Head of caudate nucleus (tissue), 42 donors: ENCODE measurements around the gene ATG14.
A peak's percentile ranks its signal among the peaks of the same experiment; 100 is the strongest.
"Not testable (repeated sequence)": the region's sequence is repeated elsewhere in the genome, so short reads cannot be mapped to it uniquely, and the experiment has no call there.

Experiments
- DNase-seq, 42 donors: peaks; one replicate each; pipeline versions ENCODE4 v3.0.0 to v3.0.0-alpha.2; 2020 to 2021; ENCODE audit warnings: mixed read lengths in 7 of 42
- intact Hi-C: fragments of 100-400 bp; cut with DNase I; formaldehyde crosslinking; loops from one replicate; pipeline ENCODE4 v1.15.0; 2022

Gene ATG14

DNA sequence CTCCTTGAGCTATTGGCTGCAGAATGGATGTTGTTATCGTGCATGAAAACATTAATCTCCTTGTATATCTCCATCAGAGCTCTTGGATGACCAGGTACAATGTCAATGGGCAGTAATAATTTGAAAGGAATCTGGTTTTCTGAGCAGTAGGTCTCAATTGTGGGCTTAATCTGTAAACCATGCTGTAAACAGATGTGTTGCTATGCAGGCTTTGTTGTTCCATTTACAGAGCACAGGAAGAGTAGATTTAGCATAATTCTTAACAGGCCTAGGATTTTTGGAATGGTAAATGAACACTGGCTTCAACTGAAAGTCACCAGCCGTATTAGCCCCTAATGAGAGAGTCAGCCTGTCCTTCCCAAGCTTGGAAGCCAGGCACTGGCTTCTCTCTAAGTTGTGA lies 50.4 kb downstream of the ATG14 start:
- no peak for DNase-seq
- intact Hi-C loops, result no loop called here

- no peak for DNase-seq
- intact Hi-C loops, result no loop called here
Observed at GRCh38 chr14:55359307-55359706, 52.3 kb downstream of the ATG14 start.

- DNase-seq, result no peak
- intact Hi-C loops, result no loop called here
Observed at GRCh38 chr14:55356913-55357312, 54.7 kb downstream of the ATG14 start.

DNA sequence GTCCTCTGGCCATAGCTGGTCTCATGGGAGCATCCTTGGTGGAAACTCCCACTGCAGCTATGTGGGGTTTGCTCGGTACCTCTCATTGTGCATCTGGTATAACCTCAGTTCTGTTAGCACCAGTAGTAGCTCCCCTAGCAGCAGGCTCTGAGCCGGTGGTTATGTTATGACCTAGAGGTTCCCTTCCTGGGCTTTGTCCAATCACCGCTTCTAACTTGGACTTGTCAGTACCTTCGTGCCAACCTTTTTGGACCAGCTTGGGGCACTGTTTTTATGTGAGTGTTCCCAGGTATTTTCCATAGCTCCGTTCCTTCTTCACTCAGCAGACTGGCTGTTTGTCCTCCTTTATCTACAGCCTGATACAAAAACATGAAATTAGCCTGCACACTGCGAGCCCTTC lies 55.7 kb downstream of the ATG14 start:
- no peak for DNase-seq
- intact Hi-C loops, result no loop called here

- peak; percentile 31 to 88 (median 68) for DNase-seq
- intact Hi-C loops, result loop anchor here (5.0 kb wide), 1 partner anchor 82 kb away; the partner anchor contains the start of gene FBXO34
Observed at GRCh38 chr14:55354500-55354899, 57.1 kb downstream of the ATG14 start.

DNA sequence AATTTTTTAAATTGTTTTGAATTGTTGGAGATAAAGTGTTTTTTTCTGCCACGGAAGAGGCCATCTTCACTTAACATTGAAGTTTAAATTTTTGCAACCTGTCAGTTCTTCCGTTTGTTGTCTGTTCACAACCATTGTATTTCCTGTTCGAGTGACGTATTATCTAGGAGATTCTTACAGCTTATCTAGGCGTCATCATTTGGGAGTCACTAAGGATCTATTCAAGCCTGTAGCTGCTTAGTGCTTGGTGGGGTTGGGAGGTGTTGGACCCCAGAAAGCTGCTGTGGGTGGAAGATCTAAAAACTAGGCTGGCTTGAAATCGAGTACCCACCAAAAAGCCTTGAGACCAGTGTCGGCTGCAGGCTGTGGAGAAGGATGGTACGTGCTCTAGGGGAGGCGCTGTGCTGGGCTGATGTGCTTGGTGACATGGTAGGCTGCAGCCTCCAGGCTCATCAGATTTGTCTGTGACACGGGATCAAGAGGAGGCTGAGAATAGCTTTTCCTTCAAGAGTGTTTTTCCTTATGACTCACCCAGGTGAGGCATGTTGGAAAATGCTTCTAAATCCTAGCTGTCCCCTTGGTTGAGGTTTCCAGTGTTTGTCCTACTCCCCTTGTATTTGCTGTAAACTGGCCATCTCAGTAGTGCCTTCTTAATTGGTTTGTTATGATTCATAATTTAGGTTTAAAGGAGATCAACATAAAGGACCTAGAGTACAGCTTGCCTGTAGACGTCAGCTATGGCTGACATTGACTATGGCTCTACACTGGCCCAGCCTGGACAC lies 57.8 kb downstream of the ATG14 start:
- intact Hi-C loops, result loop anchor here (5.0 kb wide), 1 partner anchor 82 kb away; the partner anchor contains the start of gene FBXO34

DNA sequence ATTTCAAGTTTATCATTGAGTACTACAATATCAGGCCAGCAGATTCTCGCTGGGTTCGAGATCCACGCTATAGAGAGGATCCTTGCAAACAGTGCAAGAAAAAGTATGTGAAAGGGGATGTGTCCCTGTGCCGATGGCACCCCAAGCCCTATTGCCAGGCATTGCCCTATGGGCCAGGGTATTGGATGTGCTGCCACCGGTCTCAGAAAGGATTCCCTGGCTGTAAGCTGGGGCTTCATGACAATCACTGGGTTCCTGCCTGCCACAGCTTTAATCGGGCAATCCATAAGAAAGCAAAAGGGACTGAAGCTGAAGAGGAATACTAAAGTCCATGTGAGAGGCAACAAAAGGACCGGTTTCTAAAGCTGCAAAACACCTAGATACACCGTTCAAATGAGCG lies 59.4 kb downstream of the ATG14 start:
- intact Hi-C loops, result loop anchor here (5.0 kb wide), 1 partner anchor 80 kb away; the partner anchor contains the start of gene FBXO34
- no peak for DNase-seq

More for the DNA sequence above, 57.8 kb downstream of the ATG14 start:
- peak in 40 of 42 donors; percentile 25 to 86 (median 59) for DNase-seq

GRCh38 chr14:55351111-55351510 lies 60.5 kb downstream of the ATG14 start:
- DNase-seq, result no peak
- intact Hi-C loops, result loop anchor here (5.0 kb wide), 1 partner anchor 79 kb away; the partner anchor contains the start of gene FBXO34

DNA sequence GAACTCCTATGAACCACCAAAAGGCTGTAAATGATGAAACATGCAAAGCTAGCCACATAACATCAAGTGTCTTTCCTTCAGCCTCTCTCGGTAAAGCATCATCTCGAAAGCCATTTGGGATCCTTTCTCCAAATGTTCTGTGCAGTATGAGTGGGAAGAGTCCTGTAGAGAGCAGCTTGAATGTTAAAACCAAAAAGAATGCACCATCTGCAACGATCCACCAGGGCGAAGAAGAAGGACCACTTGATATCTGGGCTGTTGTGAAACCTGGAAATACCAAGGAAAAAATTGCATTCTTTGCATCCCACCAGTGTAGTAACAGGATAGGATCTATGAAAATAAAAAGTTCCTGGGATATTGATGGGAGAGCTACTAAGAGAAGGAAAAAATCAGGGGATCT lies 61.2 kb downstream of the ATG14 start:
- intact Hi-C loops, result loop anchor here (5.0 kb wide), 1 partner anchor 78 kb away; the partner anchor contains the start of gene FBXO34
- no peak for DNase-seq

GRCh38 chr14:55349565-55349964 lies 62.1 kb downstream of the ATG14 start:
- DNase-seq, result no peak
- intact Hi-C loops, result no loop called here

- no peak for DNase-seq
Observed at GRCh38 chr14:55348766-55349453, 62.7 kb downstream of the ATG14 start.

DNA sequence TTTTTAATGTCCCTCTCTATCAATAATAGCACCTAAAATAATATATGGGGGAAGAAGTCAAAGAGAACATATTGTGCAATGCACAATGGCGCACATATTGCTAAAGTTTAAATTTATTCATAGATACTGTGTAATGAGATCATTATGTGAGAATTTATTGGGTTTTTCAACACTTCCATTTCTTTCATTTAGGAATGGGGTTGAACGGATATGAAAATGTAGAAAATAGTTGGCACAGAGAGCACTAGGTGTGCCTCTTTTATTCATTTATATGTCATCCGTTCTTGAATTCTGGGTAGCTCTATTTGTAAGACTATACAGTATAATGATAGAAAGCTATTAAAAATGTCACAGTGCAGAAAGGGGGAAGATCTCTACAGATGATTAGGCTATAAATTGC lies 63.9 kb downstream of the ATG14 start:
- intact Hi-C loops, result no loop called here
- no peak for DNase-seq

More at GRCh38 chr14:55348766-55349453, 62.7 kb downstream of the ATG14 start:
- intact Hi-C loops, result no loop called here

DNA sequence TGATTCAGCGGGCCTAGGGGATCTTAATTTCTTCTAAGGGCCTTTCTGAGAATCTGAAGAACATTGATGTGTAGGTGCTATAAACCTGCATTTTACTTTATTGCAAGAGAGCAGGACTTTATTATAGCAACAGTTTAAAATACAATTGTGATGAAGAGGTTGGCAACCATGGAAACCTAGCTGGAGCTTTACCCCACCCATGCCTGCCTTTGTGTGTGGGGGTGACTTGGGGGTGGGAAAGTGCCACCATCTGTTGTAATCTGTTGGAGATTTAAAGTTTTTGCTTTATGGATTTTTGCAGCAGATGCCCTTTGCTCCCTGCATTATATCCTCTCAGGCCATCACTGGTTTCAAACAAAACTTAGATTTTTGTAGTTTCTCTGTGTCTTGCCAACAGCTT lies 64.6 kb downstream of the ATG14 start:
- intact Hi-C loops, result no loop called here
- peak in 37 of 42 donors; percentile 18 to 84 (median 59) for DNase-seq

DNA sequence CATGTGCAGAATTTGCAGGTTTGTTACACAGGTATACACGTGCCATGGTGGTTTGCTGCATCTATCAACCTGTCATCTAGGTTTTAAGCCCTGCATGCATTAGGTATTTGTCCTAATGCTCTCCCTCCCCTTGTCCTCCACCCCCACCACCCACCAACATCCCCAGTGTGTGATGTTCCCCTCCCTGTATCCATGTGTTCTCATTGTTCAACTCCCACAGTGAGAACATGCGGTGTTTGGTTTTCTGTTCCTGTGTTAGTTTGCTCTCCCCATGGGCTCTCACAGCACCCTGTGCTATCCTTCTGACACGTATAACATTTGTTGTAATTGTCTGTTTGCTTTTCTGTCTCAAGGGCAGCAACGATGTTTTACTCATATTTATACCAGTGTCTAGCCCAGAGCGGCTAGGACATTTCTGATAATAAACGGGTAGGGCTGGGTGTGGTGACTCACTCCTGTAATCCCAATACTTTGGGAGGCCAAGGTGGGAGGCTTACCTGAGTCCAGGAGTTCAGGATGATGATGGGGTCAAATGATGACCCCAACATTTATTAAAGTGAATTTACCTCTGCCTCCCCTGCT lies 67.0 kb downstream of the ATG14 start:
- DNase-seq, intact Hi-C loops: not testable (repeated sequence)

- intact Hi-C loops, result no loop called here
- DNase-seq, result peak in 1 of 42 donors; percentile 35
Observed at GRCh38 chr14:55341781-55342180, 69.8 kb downstream of the ATG14 start.

DNA sequence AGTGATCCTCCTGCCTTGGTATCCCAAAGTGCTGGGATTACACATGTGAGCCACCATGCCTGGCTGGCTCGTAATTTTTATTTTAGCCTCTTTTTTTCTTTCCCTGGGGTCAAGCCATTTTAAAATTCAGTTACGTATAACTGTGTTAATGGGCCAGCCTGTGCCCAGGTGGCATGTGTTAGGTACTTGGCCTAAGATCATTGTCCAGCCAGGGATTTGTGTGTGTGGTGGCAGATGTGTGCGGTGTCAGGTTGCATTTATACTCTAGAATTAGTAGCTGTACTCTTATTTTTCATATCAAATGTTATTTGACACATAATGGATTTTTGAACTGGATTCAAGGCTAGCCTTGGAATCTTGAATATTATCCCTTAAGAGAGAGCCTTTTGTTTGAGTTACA lies 71.1 kb downstream of the ATG14 start:
- intact Hi-C loops, result no loop called here
- no peak for DNase-seq

DNA sequence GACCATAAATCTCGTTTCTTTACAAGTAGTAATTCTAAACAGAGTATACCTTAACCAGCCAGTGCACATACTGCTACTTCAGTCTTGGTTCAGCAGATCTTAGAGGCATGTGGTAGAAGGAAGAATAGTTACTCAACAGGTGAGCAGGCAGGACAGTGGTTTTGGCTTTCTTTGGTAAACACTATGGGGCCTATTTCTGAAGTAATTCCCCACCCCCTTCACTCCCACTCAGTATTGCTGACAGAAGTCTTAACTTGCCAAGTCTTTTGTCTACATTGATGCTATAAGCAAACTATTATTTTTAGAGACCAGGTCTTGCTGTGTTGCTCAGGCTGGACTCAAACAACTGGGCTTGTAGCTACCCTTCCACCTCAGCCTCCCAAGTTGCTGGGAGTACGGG lies 71.9 kb downstream of the ATG14 start:
- intact Hi-C loops, result no loop called here
- DNase-seq, result no peak

DNA sequence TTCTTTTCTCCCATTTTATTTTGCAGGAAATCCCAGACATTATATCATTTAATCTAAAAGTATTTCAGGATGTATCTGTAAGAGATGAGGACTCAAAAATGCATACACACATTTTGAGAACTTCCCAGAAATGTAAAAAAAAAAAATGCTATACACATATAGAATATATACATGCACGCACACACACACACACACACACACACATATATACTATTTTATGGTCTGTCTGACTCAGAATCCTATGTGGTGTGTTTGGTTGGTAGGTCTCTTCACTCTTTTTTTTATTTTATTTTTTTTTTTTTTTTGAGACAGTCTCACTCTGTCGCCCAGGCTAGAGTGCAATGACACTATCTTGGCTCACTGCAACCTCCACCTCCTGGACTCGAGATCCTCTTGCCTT lies 74.9 kb downstream of the ATG14 start:
- intact Hi-C loops, result no loop called here
- DNase-seq, result no peak

DNA sequence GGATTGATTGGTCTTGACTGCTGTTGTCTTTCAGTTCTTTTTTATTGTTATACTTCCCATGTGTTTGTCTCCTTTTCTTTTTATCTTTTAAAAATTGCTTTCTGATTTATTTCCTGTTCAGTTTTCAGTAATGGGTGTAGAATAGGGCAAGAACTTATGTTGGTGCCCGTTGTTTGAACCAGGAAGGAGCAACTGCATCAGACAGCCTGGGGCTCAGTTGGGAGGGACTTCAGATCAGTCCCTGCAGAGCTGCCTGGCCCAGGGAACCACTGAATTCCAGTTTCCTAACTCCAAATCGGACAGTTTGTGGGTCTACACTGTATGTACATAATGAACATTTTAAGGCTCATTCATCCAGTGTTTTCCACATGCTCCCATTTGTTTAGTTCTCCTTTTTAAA lies 75.5 kb downstream of the ATG14 start:
- DNase-seq, result no peak
- intact Hi-C loops, result no loop called here
